Endothelial cell of umbilical vein (primary cell): Measurements from ENCODE around the gene CCR4.

Experiments
- CTCF ChIP-seq, 2 donors: IDR thresholded peaks; 1 replicate in 1 of 2; 2 replicates in 1 of 2; pipeline ENCODE4 v1.5.1; 2011; ENCODE audit warnings: low read length in 2 of 2, mild to moderate bottlenecking in 2 of 2, moderate library complexity in 2 of 2, control low read depth in 1 of 2, inconsistent platforms in 1 of 2, low read depth in 1 of 2; ENCODE audit not compliant: insufficient read depth in 1 of 2; ENCODE audit errors: extremely low read depth in 1 of 2
- EZH2 ChIP-seq: IDR thresholded peaks from 2 replicates; pipeline ENCODE4 v1.6.1; 2012; ENCODE audit warnings: borderline replicate concordance, low read depth, mild to moderate bottlenecking, moderate library complexity, low read length, inconsistent platforms; ENCODE audit not compliant: severe bottlenecking
- MYC ChIP-seq: IDR thresholded peaks from one replicate; pipeline ENCODE4 v1.6.1; 2011; ENCODE audit warnings: mild to moderate bottlenecking, low read depth, low read length
- POLR2A ChIP-seq: IDR thresholded peaks from 2 replicates; pipeline ENCODE4 v1.6.1; 2012; ENCODE audit warnings: low read depth, mild to moderate bottlenecking, control low read depth, low read length
- POLR2AphosphoS5 ChIP-seq: IDR thresholded peaks from 2 replicates; pipeline ENCODE4 v1.6.1; 2012; ENCODE audit warnings: low read depth, mild to moderate bottlenecking, control low read depth, low read length, moderate library complexity; ENCODE audit not compliant: insufficient read depth
- TF ChIP-seq, protein P1 (sequence below): IDR thresholded peaks from 2 replicates; pipeline ENCODE4 v1.6.1; 2011; ENCODE audit not compliant: insufficient read depth, insufficient read length

DNA sequence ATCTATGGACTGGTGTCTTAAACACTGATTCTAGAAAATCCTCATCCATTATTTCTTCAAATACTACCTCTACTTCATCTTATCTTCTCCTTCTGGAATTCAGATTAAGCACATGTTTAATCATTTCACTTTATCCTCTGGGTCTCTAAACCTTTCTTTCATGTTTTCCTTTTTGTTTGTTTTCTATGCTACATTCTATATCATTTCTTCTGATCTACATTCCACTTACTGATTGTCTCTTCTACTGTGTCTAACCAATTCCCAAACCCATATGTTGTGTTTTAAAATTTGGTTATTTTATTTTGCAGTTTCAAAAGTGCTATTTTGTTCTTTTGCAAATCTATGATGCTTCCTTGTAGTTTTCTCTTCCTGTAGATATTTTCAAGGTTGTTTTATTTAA, 31.7 kb downstream of the CCR4 start:
- no peak for TF ChIP-seq CTCF (IDR thresholded peaks at IDR 0.05; ENCODE audit: extremely low read depth in 1 of 2, insufficient read depth in 1 of 2, low read depth in 1 of 2, low read length in 2 of 2)
- TF ChIP-seq EZH2, result no peak
- TF ChIP-seq, protein P1, sequence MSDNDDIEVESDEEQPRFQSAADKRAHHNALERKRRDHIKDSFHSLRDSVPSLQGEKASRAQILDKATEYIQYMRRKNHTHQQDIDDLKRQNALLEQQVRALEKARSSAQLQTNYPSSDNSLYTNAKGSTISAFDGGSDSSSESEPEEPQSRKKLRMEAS, result no peak
- no peak for TF ChIP-seq POLR2AphosphoS5
- TF ChIP-seq MYC, result no peak
- TF ChIP-seq POLR2A, result no peak
